HG02870 (cell line): ENCODE results near the gene ATP6V1G3.
A peak's percentile ranks its signal among the peaks of the same experiment; 100 is the strongest.
"Not testable (repeated sequence)": the region's sequence is repeated elsewhere in the genome, so short reads cannot be mapped to it uniquely, and the experiment has no call there.

Experiments used
- ATAC-seq: cut with Tn5 transposase; IDR thresholded peaks from one replicate; pipeline ENCODE4 v1.9.1; 2021; ENCODE audit warnings: mild to moderate bottlenecking, moderate library complexity; ENCODE audit not compliant: unreplicated experiment

Gene ATP6V1G3

GRCh38 chr1:198498103-198498385 is 42.4 kb downstream of the ATP6V1G3 start:
- ATAC-seq = no peak

GRCh38 chr1:198497326-198498102 is 43.0 kb downstream of the ATP6V1G3 start:
- peak; percentile 48 for ATAC-seq

- no peak for ATAC-seq
These were observed 44.0 kb downstream of the ATP6V1G3 start for GRCh38 chr1:198496216-198497143.

DNA sequence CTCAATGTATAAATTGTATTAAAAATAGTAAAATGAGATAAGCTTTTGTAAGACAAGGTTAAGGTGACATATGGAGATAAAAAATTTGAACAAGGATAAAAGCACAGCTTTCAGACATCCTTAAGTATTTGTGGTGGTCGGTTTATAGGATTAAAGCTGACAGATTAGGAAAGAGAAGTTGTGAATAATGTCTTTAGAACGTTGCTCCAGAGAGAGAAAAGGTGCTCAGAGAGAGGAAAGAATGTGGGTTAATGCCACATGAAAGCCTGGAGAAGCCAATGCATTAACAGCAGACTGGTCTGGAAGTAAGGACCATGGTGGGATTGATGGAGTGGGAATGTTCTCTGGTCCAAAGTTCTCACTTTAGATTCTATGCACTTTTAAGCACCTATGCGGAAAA is 44.8 kb downstream of the ATP6V1G3 start:
- ATAC-seq = no peak

GRCh38 chr1:198494658-198495103 is 45.8 kb downstream of the ATP6V1G3 start:
- ATAC-seq = no peak

DNA sequence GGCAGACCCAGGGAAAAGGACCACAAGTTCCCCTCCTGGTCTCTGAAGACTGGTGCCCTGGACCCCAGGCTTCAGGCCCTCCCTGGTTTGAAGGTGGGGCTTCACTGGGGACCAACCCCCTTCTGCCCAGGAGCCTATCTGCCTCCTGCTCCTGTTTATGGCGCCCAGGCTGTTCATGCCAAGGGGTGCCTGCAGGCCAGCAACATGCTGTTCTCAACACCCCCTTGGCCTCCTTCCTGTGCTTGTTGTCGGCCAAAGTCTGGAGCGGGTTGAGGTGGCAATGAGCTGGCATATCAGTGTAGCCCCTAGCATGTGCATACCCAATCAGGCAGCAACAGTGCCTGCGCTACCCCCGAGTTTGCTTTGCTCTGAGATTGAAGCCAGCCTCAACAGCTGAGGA is 46.3 kb downstream of the ATP6V1G3 start:
- ATAC-seq = no peak

GRCh38 chr1:198493329-198493728 is 47.2 kb downstream of the ATP6V1G3 start:
- ATAC-seq = no peak

GRCh38 chr1:198492872-198493271 is 47.6 kb downstream of the ATP6V1G3 start:
- ATAC-seq = no peak

- no peak for ATAC-seq
These were observed 48.9 kb downstream of the ATP6V1G3 start for GRCh38 chr1:198491596-198491995.

DNA sequence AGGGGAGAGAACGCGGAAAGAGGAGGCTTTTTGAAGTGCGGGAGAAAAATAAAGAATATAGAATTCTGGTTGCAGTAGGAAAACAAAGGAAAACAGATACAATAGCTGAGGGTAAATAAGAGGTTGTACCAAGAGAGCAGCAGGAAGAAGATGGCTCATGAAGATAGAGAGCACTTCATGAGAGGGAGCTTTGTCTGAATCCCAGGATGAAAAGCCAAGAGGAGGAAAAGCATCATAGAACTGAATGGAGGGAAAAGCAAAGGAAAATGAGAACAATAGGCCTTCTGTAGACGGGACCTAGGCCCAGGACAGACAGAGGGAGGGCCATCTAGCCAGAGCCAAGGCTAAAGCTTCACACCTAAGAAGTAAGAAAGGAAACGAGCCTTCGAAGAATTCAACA is 49.5 kb downstream of the ATP6V1G3 start:
- ATAC-seq = no peak

- no peak for ATAC-seq
These were observed 50.3 kb downstream of the ATP6V1G3 start for GRCh38 chr1:198490224-198490623.

- ATAC-seq = no peak
These were observed 53.6 kb downstream of the ATP6V1G3 start for GRCh38 chr1:198486903-198487302.

DNA sequence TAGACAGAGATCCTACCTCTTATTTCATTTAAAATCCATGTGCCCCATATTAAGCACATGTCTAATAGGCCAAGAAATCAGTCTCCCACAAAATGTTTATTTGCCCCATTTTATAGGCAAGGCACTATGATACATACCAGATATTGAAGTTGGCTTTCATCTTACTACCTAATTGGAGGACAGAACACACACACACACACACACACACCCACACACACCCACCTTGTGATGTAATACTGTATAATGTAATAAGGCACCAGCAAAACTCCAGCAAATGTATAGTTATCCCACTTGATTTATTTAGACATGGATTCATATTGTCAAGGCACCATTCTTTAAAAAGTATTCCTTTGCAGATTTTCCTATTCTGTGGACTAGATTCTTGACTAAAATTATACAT is 56.8 kb downstream of the ATP6V1G3 start:
- ATAC-seq = no peak

DNA sequence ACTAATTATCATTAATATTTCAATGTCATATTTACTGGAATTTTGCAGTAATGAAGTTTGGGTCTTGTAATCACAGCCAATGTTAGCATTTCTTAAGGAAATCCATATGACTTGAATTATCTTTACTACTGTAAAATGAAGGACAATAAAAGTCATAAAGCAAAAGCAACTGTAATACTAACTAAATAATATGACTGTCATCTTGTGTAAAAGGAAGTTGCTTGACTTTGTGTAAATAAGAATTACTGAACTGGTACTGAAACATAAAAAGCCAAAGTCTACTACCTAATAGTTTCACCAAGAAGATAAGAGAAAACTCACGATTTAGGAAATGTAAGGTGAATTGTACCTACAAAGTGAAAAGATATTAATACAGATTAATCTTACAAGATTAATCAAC is 57.5 kb downstream of the ATP6V1G3 start:
- no peak for ATAC-seq

DNA sequence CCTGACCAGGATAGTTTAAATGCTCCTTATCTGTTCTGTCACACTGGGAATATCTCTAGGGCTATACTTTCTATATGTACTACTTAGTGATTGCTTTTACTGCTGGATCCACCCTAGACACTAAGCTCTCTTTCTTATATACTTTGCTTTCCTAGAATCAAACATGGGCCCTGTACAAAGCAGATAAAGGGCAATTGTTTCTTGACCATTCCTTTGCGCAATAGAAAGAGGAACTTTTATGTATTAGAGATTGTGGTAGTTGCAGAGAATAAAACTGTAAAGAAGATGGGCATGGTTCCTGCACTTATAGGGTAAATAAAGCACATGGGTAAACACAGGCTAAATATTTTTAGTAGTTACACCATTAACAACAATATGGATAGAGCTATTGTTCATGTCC is 58.8 kb downstream of the ATP6V1G3 start:
- no peak for ATAC-seq

DNA sequence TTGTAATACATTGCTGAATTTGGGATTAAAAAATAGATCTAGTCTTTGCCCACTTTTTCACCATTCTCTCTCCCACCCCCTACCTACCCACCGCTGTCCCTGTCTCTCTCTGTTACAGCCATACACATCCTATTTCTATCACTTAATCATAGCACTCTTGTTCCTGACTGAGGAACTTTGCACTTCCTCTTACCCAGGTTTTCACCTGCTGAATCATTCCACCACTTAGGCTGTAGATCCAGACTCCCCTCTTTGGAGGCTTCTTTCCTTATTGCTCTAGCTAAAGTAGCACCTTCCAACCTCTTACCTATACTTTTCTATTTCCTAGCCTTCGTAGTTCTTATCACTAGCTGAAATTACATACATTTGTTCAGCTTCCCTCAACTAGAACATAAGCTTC is 59.6 kb downstream of the ATP6V1G3 start:
- no peak for ATAC-seq

GRCh38 chr1:198477354-198477753 is 63.1 kb downstream of the ATP6V1G3 start:
- not testable (repeated sequence) for ATAC-seq
